Measurements from ENCODE around the gene SMYD1. TPM values are rescaled to one million over a fixed set of nuclear protein-coding genes. Genes with fewer than 3 reads are reported as not detected.
"Not testable (repeated sequence)": the region's sequence is repeated elsewhere in the genome, so short reads cannot be mapped to it uniquely, and the experiment has no call there.

SMYD1 gene
- total and polyA plus RNA-seq, 2 donors from 2014 or later, result not detected

- Histone ChIP-seq H3K9ac (ENCODE audit: low read length in 3 of 3) (no peak overlapping the region), H3K4me1 (ENCODE audit: control insufficient read depth in 2 of 3, insufficient read depth in 2 of 3, low read depth in 1 of 3, low read length in 3 of 3) (no peaks in the 10 kb centered on the region), H3K9me3 (ENCODE audit: control insufficient read depth in 2 of 3, insufficient read depth in 1 of 3, low read length in 3 of 3) (no peaks in the 10 kb centered on the region), H3K27me3 (ENCODE audit: control insufficient read depth, insufficient read depth, low read length) (no peaks in the 10 kb centered on the region), H3K36me3 (ENCODE audit: control insufficient read depth in 2 of 3, insufficient read depth in 3 of 3, low read length in 3 of 3) (peaks cover 0 to 3% (median 0%) of the 10 kb centered on the region in 3 donors), H3K4me3 (ENCODE audit: low read length in 3 of 3) (no peak overlapping the region), H3K27ac (ENCODE audit: low read depth in 2 of 2, low read length in 2 of 2) (no peak overlapping the region)
- no peak for TF ChIP-seq CTCF (IDR thresholded peaks at IDR 0.05; ENCODE audit: borderline replicate concordance, extremely low read depth, insufficient read depth)
- DNase-seq (no peak), FAIRE-seq (no peak)
- intact Hi-C loops (cut with DNase I), result no loop called here
Observed at GRCh38 chr2:88038263-88039105, 29.1 kb upstream of the SMYD1 start.

GRCh38 chr2:88042476-88042875 is 25.1 kb upstream of the SMYD1 start:
- FAIRE-seq, result no peak

GRCh38 chr2:88045561-88045960 is 22.1 kb upstream of the SMYD1 start:
- FAIRE-seq; H3K9me3 ChIP-seq (ENCODE audit: control insufficient read depth in 2 of 3, insufficient read depth in 1 of 3, low read length in 3 of 3); H3K27ac ChIP-seq (ENCODE audit: low read depth in 2 of 2, low read length in 2 of 2); DNase-seq; H3K4me1 ChIP-seq (ENCODE audit: control insufficient read depth in 2 of 3, insufficient read depth in 2 of 3, low read depth in 1 of 3, low read length in 3 of 3); H3K27me3 ChIP-seq (ENCODE audit: control insufficient read depth, insufficient read depth, low read length); H3K36me3 ChIP-seq (ENCODE audit: control insufficient read depth in 2 of 3, insufficient read depth in 3 of 3, low read length in 3 of 3); H3K4me3 ChIP-seq (ENCODE audit: low read length in 3 of 3); intact Hi-C loops (cut with DNase I); H3K9ac ChIP-seq (ENCODE audit: low read length in 3 of 3): not testable (repeated sequence)

More at GRCh38 chr2:88042476-88042875, 25.1 kb upstream of the SMYD1 start:
- Histone ChIP-seq H3K4me1 (ENCODE audit: control insufficient read depth in 2 of 3, insufficient read depth in 2 of 3, low read depth in 1 of 3, low read length in 3 of 3) (no peaks in the 10 kb centered on the region), H3K9ac (ENCODE audit: low read length in 3 of 3) (no peak overlapping the region), H3K27ac (ENCODE audit: low read depth in 2 of 2, low read length in 2 of 2) (no peak overlapping the region), H3K36me3 (ENCODE audit: control insufficient read depth in 2 of 3, insufficient read depth in 3 of 3, low read length in 3 of 3) (no peaks in the 10 kb centered on the region), H3K4me3 (ENCODE audit: low read length in 3 of 3) (no peak overlapping the region), H3K27me3 (ENCODE audit: control insufficient read depth, insufficient read depth, low read length) (no peaks in the 10 kb centered on the region), H3K9me3 (ENCODE audit: control insufficient read depth in 2 of 3, insufficient read depth in 1 of 3, low read length in 3 of 3) (no peaks in the 10 kb centered on the region)
- DNase-seq, result no peak
- intact Hi-C loops (cut with DNase I), result no loop called here
- TF ChIP-seq CTCF (IDR thresholded peaks at IDR 0.05; ENCODE audit: borderline replicate concordance, extremely low read depth, insufficient read depth), result no peak

- no peak for FAIRE-seq
- intact Hi-C loops (cut with DNase I), result no loop called here
- Histone ChIP-seq H3K27me3 (ENCODE audit: control insufficient read depth, insufficient read depth, low read length) (no peaks in the 10 kb centered on the region), H3K9me3 (ENCODE audit: control insufficient read depth in 2 of 3, insufficient read depth in 1 of 3, low read length in 3 of 3) (no peaks in the 10 kb centered on the region), H3K9ac (ENCODE audit: low read length in 3 of 3) (no peak overlapping the region), H3K27ac (ENCODE audit: low read depth in 2 of 2, low read length in 2 of 2) (no peak overlapping the region), H3K4me1 (ENCODE audit: control insufficient read depth in 2 of 3, insufficient read depth in 2 of 3, low read depth in 1 of 3, low read length in 3 of 3) (peaks cover 0 to 9% (median 4%) of the 10 kb centered on the region in 3 donors), H3K36me3 (ENCODE audit: control insufficient read depth in 2 of 3, insufficient read depth in 3 of 3, low read length in 3 of 3) (no peaks in the 10 kb centered on the region), H3K4me3 (ENCODE audit: low read length in 3 of 3) (no peak overlapping the region)
- no peak for DNase-seq
- no peak for TF ChIP-seq CTCF (IDR thresholded peaks at IDR 0.05; ENCODE audit: borderline replicate concordance, extremely low read depth, insufficient read depth)
Observed at GRCh38 chr2:88048541-88048940, 19.1 kb upstream of the SMYD1 start.
